Measurements from ENCODE around the gene BTN1A1. TPM values are rescaled to one million over a fixed set of nuclear protein-coding genes. Genes with fewer than 3 reads are reported as not detected.

The BTN1A1 gene
- total and polyA plus RNA-seq, 9 of the 15 experiments (the other 6 are each of a cell fraction or from before 2014, with no cell fraction given), result 0.01 to 0.15 (median 0.06) TPM; not detected in 4

DNA sequence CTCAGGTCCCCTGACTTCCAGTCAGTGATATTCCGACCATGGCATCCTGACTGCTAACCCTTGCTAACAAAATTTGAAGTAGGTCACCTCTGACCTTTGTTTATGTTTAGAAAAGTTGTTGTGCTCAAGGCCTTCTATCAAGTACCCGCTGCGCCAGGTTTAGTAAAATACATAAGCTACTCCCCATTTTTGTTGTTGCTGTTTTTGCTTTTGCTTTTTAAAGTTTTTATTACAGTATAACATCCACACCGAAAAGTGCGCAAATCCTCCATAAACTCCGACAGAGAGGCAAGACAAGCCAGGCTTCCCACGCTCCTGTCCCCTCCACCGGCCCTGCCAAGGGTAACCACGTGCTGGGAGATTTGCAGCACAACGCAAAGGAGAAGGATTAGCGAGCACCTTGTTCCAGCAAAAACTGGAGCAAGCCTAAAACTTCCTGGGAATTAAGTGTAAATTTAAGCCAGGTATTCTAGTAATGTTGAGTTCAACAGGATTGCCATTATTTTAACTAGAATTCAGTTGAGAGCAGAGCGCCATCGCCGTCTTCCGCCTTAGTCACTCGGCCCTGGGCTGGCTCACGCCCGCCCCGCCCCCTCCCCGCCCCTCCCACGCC lies 20.2 kb downstream of the BTN1A1 start (continued):
- TF ChIP-seq ZNF764 (CRISPR knock-in tag; IDR thresholded peaks at IDR 0.05; ENCODE audit: low read depth), result 0 out of 2 replicates have a peak, but pooled peaks have one; percentile 66
- TF ChIP-seq ZSCAN32 (CRISPR knock-in tag; IDR thresholded peaks at IDR 0.05), result 0 out of 2 replicates have a peak, but pooled peaks have one; percentile 26
- no peak for TF ChIP-seq CHD1 (IDR thresholded peaks at IDR 0.05; ENCODE audit: low read length)

- no peaks in the 10 kb centered on the region for H4K20me1 ChIP-seq (replicated peaks; ENCODE audit: control insufficient read depth, insufficient read depth, low read length)
- peak overlapping the region; percentile 93 for H2AFZ ChIP-seq (ENCODE audit: low read depth, low read length)
- H3K9me3 ChIP-seq (replicated peaks; ENCODE audit: control insufficient read depth, insufficient read depth, low read depth, low read length), result no peaks in the 10 kb centered on the region
- 1% methylated on average over 44 of the region's 49 CpGs for WGBS (ENCODE audit: insufficient coverage, low coverage, missing lambda C conversion rate)
- CTCF ChIA-PET (ENCODE audit: low intra/inter-chr PET ratio), result interaction anchor here (1.2 to 1.3 kb wide), 2 partner anchors 75 to 180 kb away, joined by 5 read pairs; no protein-coding TSS in a partner anchor
- DNase-seq (ENCODE audit: extremely low read depth in 1 of 4, low spot score in 3 of 4) (peak; percentile 94 to 98 (median 98)), FAIRE-seq (no peak), ATAC-seq (peak; percentile 78)
- H3K9me1 ChIP-seq (ENCODE audit: control insufficient read depth, insufficient read depth, low read length), result no peaks in the 10 kb centered on the region
- BruUV-seq (replicated peaks), result no TSS peak
- peaks cover 13 to 28% of the 10 kb centered on the region in 2 experiments; a peak in 4 of 5 replicates for H3K4me1 ChIP-seq (replicated peaks in 1 of 2; ENCODE audit: control insufficient read depth in 2 of 2, insufficient read depth in 2 of 2, low read length in 2 of 2)
- peak overlapping the region; percentile 94 for H3K4me2 ChIP-seq (ENCODE audit: insufficient read depth, low read length)
- no peaks in the 10 kb centered on the region for H3K27me3 ChIP-seq (ENCODE audit: control insufficient read depth in 2 of 2, insufficient read depth in 2 of 2, low read length in 2 of 2)
- H3K36me3 ChIP-seq (ENCODE audit: control insufficient read depth, insufficient read depth, low read length), result no peaks in the 10 kb centered on the region; the same call in 2 of the 3 replicates
- H3K9ac ChIP-seq (ENCODE audit: insufficient read depth in 1 of 2, low read depth in 2 of 2, low read length in 2 of 2), result peak overlapping the region; percentile 68 to 96
- H3K4me3 ChIP-seq, result peak overlapping the region; percentile 70
- POLR2A ChIA-PET, result interaction anchor here (0.6 to 3.1 kb wide), 9 partner anchors 8 to 316 kb away, joined by 3 to 21 read pairs (median 4); partner anchors contain the start of gene HMGN4
- intact Hi-C loops (cut with micrococcal nuclease), result loop anchor here (1.0 to 2.0 kb wide), 3 partner anchors 16 to 74 kb away; no protein-coding TSS in a partner anchor
- peak overlapping the region; percentile 98 for H3K27ac ChIP-seq (ENCODE audit: extremely low read depth, low read depth, low read length)
- peaks cover 38% of the 10 kb centered on the region for H3K79me2 ChIP-seq (ENCODE audit: control insufficient read depth, insufficient read depth, low read length)
- in situ Hi-C loops (cut with MboI), result no loop called here
- TF ChIP-seq U2AF1 (optimal IDR thresholded peaks at IDR 0.05; ENCODE audit: low read depth, low read length) (no peak), RFX1 (IDR thresholded peaks at IDR 0.05) (peak; percentile 24; the same call in 1 of the 2 replicates), ESRRA (IDR thresholded peaks at IDR 0.05; ENCODE audit: borderline replicate concordance, low read depth) (no peak), NFE2 (IDR thresholded peaks at IDR 0.05; ENCODE audit: low read depth) (peak; percentile 82), TAF15 (IDR thresholded peaks at IDR 0.05; ENCODE audit: low read depth, low read length) (no peak), SMARCA4 (IDR thresholded peaks at IDR 0.05) (no peak), MAFK (IDR thresholded peaks at IDR 0.05; ENCODE audit: low read length) (no peak), CHD4 (IDR thresholded peaks at IDR 0.05; ENCODE audit: insufficient read depth, insufficient replicate concordance, low read depth, low read length, poor library complexity, severe bottlenecking) (no peak), SP2 (IDR thresholded peaks at IDR 0.05; ENCODE audit: extremely low read depth, low read depth, low read length, poor library complexity, severe bottlenecking) (no peak), POLR2G (IDR thresholded peaks at IDR 0.05; ENCODE audit: low read depth, low read length) (peak; percentile 80), LCOR (CRISPR knock-in tag; IDR thresholded peaks at IDR 0.05) (no peak), RBM14 (IDR thresholded peaks at IDR 0.05; ENCODE audit: borderline replicate concordance, insufficient read depth, low read depth, low read length) (no peak), PHF20 (IDR thresholded peaks at IDR 0.05; ENCODE audit: partially characterized antibody) (no peak)
Observed at GRCh38 chr6:26520850-26521599, 20.9 kb downstream of the BTN1A1 start.
